ENCODE results near the gene CIB4.

The CIB4 gene

GRCh38 chr2:26642429-26642828 lies 1.3 kb upstream of the CIB4 start:
- no peak for DNase-seq (ENCODE audit: low spot score)

- DNase-seq (ENCODE audit: low spot score), result no peak
Observed at GRCh38 chr2:26640331-26640745, 828 bp downstream of the CIB4 start.

DNA sequence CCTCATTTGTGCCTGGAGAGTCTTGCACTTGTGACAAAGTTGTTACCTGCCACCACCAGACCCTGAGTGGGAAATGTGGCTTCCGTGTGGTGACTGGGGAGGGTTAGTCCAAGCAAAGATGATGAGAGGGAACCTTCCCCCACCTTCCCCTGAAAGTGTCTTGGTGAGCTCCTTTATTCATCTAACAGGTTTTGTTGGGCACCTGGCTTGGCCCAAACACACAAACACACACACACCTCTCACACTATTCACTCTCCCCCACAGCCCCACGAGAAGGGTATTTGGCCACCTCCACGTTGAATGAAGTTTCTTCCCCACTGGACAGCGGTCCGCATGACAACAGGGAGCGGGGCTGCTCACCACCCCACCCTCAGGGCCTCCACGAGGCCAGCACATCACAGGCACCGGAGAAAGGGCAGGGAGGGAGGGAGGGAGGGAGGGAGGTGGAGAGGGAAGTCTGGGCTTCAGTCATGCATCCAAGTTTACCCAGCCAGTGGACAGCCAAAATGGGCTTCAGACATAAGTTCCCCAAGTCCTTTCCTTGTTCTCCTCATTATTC lies 1.4 kb downstream of the CIB4 start:
- DNase-seq (ENCODE audit: low spot score), result no peak

GRCh38 chr2:26637811-26638310 lies 3.3 kb downstream of the CIB4 start:
- DNase-seq (ENCODE audit: low spot score), result no peak

DNA sequence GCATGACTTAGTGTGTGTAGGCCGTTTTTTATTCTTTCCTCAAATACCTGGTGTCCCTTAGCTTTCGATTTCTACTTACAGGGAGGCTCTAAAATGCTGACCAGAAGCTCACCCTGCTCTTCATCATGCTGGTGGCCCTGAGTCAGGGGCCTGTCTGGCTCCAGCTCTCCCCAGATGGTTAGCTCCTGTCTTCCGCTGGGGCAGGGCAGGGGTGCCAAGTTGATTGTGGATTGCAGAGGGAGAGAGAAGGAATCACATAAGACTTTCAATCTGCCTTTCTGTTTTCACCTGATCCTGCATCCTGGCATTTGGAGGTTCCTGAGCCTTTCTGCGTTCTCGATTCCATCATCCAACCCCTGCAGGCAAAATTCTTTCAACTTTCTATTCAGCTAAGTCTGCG lies 4.2 kb downstream of the CIB4 start:
- DNase-seq (ENCODE audit: low spot score), result no peak

GRCh38 chr2:26635401-26635800 lies 5.8 kb downstream of the CIB4 start:
- no peak for DNase-seq (ENCODE audit: low spot score)

DNA sequence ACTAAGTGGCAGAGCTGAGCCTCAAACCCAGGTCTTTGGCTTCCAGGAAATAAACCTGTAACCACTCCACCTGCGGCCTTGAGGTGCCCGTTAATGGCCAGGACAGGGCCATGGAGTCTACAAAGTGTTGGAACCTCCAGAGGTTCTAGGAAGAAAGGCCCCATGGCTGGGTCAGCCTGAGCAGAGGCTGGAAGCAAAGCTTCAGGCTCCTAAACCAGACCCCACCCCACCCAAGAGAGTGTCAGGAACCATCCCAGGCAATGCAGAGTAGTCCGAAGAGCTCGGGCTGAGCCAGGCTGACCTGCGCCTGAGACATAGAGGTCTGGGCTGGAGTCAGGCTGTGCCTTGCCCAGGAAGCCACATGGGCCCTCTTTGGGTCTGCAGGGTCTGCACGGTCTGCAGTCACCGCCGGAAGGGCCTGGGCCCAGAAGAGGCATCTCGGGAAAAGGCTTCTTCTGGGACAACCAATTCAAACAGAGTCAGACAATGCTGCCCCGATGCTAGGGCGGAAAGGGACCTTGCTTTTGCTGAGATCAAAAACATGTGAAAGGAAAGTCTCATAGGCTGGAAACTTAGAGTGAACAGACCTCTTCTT lies 6.4 kb downstream of the CIB4 start:
- DNase-seq (ENCODE audit: low spot score), result no peak

DNA sequence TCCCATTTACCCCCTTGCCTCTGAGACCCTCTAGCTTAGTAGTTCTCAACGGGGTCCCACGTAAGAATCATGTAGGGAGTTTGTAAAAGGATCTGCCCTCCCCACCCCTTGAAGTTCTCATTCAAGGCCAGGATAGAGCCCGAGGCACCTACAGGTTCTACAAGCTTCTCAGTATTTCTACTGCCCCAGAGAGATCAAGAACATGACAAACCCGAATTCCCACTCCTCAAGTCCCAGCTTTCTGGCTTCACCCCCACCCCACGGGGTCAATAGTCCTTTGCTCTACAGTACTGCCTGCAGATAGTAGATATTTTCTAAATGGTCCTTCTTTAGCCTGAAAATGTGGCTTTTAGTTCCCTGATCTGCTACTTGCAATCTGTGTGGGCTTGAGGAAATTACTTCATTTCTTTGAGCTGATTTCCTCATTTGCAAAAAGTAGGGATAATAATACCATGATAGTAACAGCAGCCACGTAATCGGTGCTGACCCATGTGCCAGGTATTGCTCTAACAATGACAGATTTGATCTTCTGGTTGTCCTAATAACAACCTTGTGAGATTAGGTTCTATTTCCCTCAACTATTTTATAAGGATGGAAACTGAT lies 7.1 kb downstream of the CIB4 start:
- no peak for DNase-seq (ENCODE audit: low spot score)

GRCh38 chr2:26633351-26633945 lies 7.7 kb downstream of the CIB4 start:
- no peak for DNase-seq (ENCODE audit: low spot score)

GRCh38 chr2:26632624-26633185 lies 8.5 kb downstream of the CIB4 start:
- DNase-seq (ENCODE audit: low spot score), result no peak

DNA sequence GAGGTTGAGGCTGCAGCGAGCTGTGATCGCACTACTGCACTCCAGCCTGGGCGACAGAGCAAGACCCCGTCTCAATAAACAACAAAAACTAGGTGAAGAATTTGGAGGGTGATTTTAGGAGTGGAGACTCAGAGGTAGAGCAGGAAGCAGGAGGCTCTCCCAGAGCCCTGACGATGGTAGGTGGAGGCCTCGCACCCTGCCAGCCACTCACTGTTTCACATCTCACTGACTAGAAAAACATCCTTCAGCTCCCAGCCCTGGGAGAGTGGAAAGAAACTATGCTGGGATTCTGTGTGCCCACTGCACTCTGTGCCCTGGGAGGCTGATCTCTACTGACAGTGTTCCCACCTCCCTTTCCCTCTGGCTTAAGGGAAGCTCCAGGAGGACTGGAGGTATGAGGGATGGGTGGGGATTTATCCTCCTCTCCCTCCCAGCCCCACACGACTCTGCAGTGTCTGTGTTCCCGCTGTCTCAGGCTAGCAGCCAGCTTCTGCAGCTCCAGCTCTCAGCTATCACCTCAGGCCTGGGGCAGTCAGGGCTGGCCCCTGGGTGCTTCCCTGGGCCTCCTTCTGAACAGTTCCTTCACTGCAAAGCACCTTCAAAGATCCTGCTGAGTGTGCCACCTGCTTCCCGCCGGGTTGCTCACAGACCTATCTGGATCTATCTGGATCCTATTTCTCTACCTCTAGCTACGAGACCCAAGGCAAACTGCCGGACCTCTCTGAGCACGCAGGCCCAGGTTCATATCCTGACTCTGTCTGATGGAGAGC lies 9.6 kb downstream of the CIB4 start:
- DNase-seq (ENCODE audit: low spot score), result no peak

GRCh38 chr2:26630669-26631360 lies 10.4 kb downstream of the CIB4 start:
- DNase-seq (ENCODE audit: low spot score), result no peak

GRCh38 chr2:26630235-26630634 lies 10.9 kb downstream of the CIB4 start:
- no peak for DNase-seq (ENCODE audit: low spot score)

DNA sequence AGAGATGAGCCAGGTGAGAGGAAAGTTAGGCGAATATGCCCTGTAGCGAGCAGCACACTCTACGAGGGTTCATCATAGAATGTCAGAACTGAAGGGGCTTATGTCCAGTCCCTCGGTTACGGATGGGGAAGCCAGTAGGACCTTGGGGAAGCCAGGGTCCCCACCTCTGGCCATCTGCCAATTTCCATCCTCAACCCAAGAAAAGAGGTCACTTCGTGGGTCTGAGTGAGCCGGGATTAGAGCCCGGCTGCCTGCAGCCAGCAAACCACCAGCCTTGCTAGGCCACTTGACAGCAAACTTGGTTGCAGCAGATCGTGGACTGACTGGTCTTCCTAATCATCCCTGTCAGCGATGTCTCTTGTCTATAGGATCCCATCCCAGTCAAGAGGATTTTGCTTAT lies 11.4 kb downstream of the CIB4 start:
- no peak for DNase-seq (ENCODE audit: low spot score)

GRCh38 chr2:26629346-26629630 lies 11.9 kb downstream of the CIB4 start:
- DNase-seq (ENCODE audit: low spot score), result no peak

- DNase-seq (ENCODE audit: low spot score), result no peak
Observed at GRCh38 chr2:26628561-26629345, 12.4 kb downstream of the CIB4 start.

DNA sequence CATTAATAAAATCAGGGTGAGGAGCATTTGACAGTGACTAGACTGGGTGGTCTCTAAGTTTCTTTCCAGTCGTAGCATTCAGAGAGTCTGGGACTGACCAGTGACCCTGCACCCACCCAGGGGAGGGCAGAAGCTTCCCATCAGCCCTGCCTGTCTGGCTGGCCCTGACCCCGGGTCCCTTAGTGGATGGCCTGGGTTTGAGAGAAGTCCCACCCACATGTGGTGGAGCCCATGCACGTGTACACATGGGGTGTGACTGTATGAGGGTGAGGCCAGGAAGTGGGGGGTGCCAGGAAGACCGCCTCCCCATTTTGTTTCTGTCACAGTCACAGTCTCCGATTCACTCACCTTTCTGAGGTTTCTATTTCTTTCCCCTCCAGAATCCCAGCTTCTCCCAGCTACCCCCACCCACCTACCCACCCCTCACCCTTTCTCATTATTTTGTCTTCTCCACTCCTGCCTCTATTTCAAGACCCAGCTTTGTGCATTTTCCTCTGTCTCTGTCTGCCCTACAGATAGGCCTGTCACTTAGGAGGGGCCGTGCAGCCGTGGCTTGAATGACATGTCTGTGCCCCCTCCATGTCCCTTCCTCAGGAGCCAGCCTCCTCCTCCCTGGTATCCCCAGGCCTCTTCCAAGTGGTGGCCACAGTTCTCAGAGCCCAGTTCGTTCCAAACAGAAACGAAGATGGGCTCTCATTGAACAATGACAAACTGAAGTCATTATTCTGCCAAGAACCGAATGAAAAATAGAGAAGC lies 13.6 kb downstream of the CIB4 start:
- no peak for DNase-seq (ENCODE audit: low spot score)

- DNase-seq (ENCODE audit: low spot score), result no peak
Observed at GRCh38 chr2:26626606-26627005, 14.6 kb downstream of the CIB4 start.

DNA sequence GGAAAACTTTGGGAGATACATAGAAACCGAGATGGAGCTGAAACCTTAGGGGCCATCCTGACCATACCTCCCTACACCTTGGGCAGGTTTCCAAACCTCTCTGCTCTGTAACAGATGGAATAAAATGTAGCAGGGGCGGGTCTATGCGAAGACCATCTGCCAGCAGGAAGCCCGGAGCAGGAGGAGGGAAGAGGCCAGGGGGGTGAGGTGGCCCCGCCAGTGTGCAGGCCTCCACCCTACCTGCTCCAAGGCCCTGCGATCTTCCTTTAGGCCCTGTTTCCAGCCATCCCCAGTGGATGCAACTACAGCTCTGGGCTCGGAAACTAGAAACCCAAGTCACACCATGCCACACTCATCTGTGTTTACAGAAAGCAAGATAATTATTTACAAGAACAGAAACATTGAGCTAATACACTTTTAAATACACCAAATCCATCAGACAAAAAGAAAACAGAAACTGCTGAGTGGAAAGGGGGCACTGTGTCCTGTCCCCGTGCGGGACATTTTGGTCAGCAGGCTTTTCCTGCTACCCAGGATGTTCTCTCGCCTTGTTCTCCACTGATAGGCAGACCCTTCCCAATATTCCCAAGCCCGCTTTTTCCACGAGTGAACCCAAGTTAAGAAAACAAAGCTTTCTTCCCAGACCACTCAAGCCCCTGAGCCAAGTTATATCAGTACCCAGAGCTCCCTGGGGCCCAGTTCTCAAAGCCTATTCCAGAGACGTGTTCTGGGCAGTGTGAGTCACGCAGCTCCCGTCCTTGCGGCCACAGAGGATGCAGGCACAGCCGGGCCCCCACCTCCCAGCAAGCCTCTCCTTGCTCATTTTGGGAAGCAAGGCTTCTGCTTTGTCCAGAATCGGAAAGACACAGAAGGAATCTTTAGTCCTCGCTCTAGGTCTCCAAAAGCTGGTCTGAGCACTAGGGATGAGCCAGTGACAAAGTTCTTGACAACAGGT lies 17.3 kb downstream of the CIB4 start:
- DNase-seq (ENCODE audit: low spot score), result no peak

Measured in CD4-positive, alpha-beta T cell treated with Interleukin-15 for 4 hours (primary cell).